Activated CD4-positive, CD25-positive, alpha-beta regulatory T cell (primary cell): ENCODE results near the gene CALCB.
"Not testable (repeated sequence)": the region's sequence is repeated elsewhere in the genome, so short reads cannot be mapped to it uniquely, and the experiment has no call there.

ENCODE experiments used
- DNase-seq, 4 experiments: peaks; one replicate each; lab custom pipeline; 2025; lab: John Stamatoyannopoulos, UW

The CALCB gene

GRCh38 chr11:15073361-15074205, at the start of gene CALCB:
Gene CALCB (plus strand): TSS chr11:15073593. CDS start chr11:15074719, 1,126 bp downstream.
- no peak for DNase-seq

- no peak for DNase-seq
Observed at GRCh38 chr11:15027011-15027410, 46.4 kb upstream of the CALCB start.

DNA sequence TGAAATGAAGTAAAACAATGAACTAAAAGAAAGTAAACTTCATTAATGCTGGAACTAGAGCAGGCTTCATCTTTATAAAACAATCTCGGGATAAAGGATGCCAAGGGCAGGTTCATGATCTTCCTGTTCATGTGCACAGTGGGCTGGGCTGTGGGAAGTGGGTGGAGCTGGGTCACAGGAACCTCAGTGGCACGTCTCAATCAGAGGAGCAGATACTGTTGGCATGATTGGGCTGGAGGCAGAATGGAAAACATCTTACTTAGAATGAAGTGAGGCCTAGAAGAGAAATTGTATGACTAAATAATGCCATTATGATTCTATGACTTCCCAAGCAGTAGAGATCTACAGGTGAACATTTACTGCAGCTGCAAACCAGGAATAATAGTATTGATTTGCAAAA, 45.4 kb upstream of the CALCB start:
- DNase-seq, result no peak

- DNase-seq, result no peak
Observed at GRCh38 chr11:15028379-15028778, 45.0 kb upstream of the CALCB start.

- DNase-seq, result not testable (repeated sequence)
Observed at GRCh38 chr11:15031945-15032344, 41.4 kb upstream of the CALCB start.

GRCh38 chr11:15034687-15035267, 38.6 kb upstream of the CALCB start:
- DNase-seq, result no peak

DNA sequence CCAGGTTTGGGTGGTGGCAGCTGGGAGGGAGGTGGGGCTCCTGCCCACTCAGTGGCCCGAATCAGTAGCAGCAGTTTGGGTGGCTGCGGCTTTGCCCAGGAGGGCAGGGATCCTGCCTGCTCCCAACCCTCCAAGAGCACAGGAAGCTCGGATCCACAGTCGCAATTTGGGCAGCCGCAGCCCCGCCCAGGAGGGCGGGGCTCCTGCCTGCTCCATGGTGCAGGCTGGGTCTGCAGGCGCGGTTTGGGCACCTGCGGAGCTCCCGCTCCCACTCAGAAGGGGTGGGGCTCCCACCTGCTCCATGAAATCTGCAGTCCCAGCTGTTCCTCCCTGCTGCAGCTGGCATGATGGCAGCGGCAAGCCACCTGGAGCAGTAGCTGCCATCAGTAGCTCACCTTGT, 38.1 kb upstream of the CALCB start:
- DNase-seq, result no peak

GRCh38 chr11:15038963-15039362, 34.4 kb upstream of the CALCB start:
- no peak for DNase-seq

DNA sequence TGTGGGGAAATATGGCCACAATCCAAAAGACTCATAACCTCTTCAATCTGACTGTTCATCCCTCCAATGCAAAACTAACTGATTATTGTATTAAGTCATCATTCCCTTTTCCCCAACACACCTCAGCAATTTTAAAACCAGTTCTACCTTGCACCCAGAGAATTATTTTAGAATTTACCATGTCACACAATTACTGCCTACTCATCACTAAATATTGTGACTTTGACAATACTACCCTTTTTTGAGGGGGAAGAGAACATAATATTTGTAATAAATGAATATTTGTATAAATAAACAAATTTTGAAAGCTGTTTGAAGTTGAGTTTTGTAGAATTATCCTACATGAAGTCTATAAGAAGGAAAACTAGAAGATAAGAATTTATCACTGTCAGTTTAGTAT, 28.2 kb upstream of the CALCB start:
- DNase-seq, result no peak

GRCh38 chr11:15045891-15046290, 27.5 kb upstream of the CALCB start:
- no peak for DNase-seq

DNA sequence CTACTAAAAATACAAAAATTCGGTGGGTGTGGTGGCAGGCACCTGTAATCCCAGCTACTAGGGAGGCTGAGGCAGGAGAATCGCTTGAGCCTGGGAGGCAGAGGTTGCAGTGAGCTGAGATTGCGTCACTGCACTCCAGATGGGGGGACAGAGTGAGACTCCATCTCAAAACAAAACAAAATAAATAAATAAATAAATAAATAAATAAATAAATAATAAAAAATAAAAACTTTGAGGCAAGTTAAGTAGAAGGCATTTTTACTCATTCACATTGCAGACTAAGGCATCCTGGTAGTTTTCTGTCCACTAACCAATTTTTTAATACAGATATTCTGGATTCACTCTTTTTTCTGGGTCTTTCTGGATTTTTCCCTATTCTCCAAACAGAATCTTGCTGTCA, 26.7 kb upstream of the CALCB start:
- DNase-seq, result not testable (repeated sequence)

- no peak for DNase-seq
Observed at GRCh38 chr11:15048616-15049015, 24.8 kb upstream of the CALCB start.

GRCh38 chr11:15053191-15053685, 20.2 kb upstream of the CALCB start:
- DNase-seq, result no peak

DNA sequence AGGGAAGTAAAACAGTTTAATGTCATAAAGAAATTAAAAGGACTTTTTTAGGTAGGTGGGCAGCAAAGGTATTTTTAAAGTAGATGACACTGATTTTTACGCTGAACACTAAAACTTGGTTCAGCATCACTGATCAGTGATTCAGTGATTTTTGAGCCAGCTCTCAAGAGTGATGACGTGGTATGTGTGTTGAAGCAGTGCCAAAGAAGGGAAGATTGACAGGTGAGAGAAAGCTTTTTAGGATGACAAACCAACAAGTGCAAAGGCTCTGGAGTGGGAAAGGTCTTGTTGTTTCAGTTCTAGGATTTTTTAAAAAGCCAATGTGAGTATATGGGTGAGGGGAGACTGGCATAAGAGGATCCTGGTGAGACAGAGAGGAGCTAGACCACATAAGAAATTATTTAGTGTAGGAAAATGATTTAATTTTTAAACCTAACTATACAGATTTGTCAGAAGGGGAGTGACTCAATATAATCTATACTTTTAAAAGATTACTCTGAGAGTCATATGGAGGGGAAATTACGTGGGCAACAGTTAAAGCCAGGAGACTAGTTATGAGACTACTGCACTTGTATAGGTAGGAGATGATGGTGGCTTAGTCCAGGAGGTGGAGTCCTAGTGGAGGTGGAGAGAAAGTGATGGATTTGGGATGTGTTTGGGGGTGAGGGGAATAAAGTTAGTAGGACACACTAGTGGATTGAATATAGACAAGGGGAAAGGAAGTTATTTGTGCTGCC, 17.6 kb upstream of the CALCB start:
- no peak for DNase-seq

DNA sequence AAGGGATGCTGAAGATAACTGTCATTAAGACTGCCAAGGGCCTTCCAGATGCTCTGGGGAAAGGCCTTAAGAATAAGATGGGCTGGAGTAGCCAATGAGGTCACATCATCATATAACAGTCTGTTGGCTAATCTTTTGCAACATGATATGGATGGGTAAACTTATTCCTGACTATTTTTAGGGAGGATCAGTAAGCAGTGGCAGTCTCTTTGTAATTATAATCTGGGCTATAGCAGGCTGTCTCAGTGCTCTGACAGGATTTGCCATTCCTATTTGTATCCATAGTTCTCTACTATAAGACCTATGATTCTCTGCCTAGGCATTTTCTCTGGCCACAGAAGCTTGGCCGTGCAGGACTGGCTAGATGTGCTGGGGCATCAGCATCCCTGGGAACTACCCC, 16.1 kb upstream of the CALCB start:
- no peak for DNase-seq

DNA sequence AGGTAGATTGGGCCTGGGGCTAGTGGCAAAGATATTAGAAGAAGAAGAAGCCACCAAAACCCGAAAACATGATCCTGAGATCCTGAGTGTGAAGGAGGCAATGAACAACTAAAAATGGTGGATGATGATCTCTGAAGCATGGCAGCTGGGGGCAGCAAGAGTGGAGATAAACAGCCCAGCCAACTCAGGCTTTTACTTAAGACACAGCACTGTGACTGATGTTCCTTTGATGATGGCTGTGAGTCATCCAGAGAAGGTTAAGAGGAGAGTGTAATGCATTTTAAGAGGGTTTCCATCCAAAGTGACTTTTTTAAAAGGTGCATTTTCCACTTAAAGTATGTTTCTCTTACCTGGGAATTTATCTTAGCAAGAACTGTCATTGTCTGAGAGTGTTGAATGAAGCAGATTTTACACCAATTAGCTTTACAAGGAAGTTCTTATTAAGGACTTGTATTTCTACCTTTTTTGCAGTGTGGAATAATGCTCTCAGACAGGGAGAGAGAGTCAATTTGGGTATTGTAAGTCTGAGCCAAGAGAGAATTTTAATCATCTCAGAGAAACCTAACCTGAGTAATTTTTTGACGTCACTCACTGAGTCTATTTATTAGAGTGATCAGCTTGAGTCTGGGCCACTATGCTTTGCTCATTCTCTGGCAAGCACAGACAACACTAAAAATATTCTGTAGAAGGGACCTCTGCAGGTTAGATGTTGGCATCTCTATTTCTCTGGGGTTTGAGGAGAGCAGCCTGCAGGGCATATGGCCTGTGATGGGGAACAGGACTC, 14.1 kb upstream of the CALCB start:
- DNase-seq, result no peak

GRCh38 chr11:15062599-15062998, 10.8 kb upstream of the CALCB start:
- DNase-seq, result no peak

- DNase-seq, result not testable (repeated sequence)
Observed at GRCh38 chr11:15069751-15070150, 3.6 kb upstream of the CALCB start.

DNA sequence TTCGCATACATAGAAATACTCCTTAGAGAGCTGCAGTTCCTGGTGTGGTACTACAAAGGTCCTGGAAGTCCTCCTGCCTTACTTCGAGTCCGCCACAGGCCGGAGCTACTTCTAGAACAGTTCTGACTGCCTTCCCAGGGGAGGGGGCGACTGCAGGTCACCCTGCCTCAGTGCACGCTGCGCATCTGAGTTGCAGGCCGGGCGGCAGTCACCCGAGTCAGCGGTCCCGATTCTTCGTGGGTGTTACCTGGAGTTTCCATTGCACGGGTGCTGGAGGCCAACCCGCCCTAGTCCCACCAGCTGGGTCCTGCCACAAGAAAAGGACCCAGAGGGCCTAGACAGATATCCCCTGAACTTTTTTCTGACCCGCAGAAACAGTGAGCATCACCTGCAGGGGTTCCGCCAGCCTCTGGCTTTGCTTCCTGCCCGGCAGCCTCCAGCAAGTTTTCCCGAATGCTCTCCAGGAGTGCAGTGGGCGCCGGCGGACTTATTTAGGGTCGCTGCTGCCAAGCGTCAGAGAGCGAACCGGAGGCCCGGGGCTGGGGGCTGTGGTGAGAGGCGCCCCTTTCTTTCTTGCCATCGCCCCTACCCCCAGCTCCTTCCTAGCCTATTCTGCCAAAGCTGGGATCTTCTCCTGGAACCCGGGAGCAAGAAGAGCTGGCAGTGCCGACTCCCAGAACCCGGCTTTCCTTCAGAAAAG, 1.7 kb upstream of the CALCB start:
- DNase-seq, result no peak

GRCh38 chr11:15072551-15073143, 746 bp upstream of the CALCB start:
- no peak for DNase-seq
